Measurements from ENCODE around the gene MTHFD1L.

DNA sequence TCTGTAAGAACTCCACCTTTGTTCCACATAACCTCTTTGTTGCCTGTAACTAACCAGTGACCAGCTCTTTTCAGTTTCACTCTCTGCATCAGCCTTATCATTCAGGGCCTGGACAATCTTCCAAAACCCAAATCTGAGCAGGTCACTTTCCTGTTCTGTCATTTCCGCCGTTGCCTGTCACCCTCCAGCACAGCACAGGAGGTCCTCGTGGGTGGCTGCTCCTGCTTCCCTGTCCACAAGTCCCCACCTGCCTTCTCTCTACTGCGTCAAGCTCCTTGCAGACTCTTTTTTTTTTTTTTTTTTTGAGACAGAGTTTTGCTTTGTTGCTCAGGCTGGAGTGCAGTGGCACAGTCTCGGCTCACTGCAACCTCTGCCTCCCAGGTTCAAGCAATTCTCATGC lies 73.9 kb downstream of the MTHFD1L start:
- TF ChIP-seq POLR2AphosphoS5 (IDR thresholded peaks at IDR 0.05; ENCODE audit: low read depth, low read length) (no peak), POLR2A (IDR thresholded peaks at IDR 0.05; ENCODE audit: low read depth, low read length) (no peak), TAF1 (IDR thresholded peaks at IDR 0.05; ENCODE audit: low read depth, low read length) (no peak)

Data from GM12891 (cell line).